Stimulated activated CD4-positive, alpha-beta T cell treated with anti-CD3 and anti-CD28 coated beads, Interleukin-1b, Interleukin-23, amount 100 ng/mL, for 4 hours (primary cell): Measurements from ENCODE around the gene BCL2.

Experiments
- DNase-seq, 2 donors: peaks; one replicate each; pipeline ENCODE4 v3.0.0-alpha.2; 2020; ENCODE audit warnings: low read depth in 2 of 2

The BCL2 gene

GRCh38 chr18:63326011-63326410 is 6.4 kb upstream of the BCL2 start:
- no peak for DNase-seq

GRCh38 chr18:63325086-63325686 is 5.6 kb upstream of the BCL2 start:
- DNase-seq, result no peak

- DNase-seq, result peak in 1 of 2 donors; percentile 51
Observed at GRCh38 chr18:63322908-63323634, 3.5 kb upstream of the BCL2 start.

- DNase-seq, result no peak
Observed at GRCh38 chr18:63322206-63322605, 2.6 kb upstream of the BCL2 start.

- no peak for DNase-seq
Observed at GRCh38 chr18:63321291-63321690, 1.7 kb upstream of the BCL2 start.

- no peak for DNase-seq
Observed at GRCh38 chr18:63320975-63321265, 1.4 kb upstream of the BCL2 start.

GRCh38 chr18:63320123-63320974 is 780 bp upstream of the BCL2 start:
- peak; percentile 79 to 81 for DNase-seq

- DNase-seq, result no peak
Observed at GRCh38 chr18:63318889-63319382, 633 bp downstream of the BCL2 start.

GRCh38 chr18:63317982-63318888 is 1.3 kb downstream of the BCL2 start:
- peak; percentile 72 to 74 for DNase-seq

- no peak for DNase-seq
Observed at GRCh38 chr18:63317556-63317946, 2.0 kb downstream of the BCL2 start.

GRCh38 chr18:63316612-63317555 is 2.7 kb downstream of the BCL2 start:
- DNase-seq, result no peak

- no peak for DNase-seq
Observed at GRCh38 chr18:63315876-63316275, 3.7 kb downstream of the BCL2 start.

GRCh38 chr18:63315131-63315662 is 4.4 kb downstream of the BCL2 start:
- DNase-seq, result no peak

GRCh38 chr18:63314062-63314790 is 5.3 kb downstream of the BCL2 start:
- no peak for DNase-seq

GRCh38 chr18:63313396-63313917 is 6.1 kb downstream of the BCL2 start:
- DNase-seq, result no peak

- no peak for DNase-seq
Observed at GRCh38 chr18:63312737-63313395, 6.7 kb downstream of the BCL2 start.

- no peak for DNase-seq
Observed at GRCh38 chr18:63312019-63312409, 7.6 kb downstream of the BCL2 start.

- no peak for DNase-seq
Observed at GRCh38 chr18:63311118-63312018, 8.2 kb downstream of the BCL2 start.
